Astrocyte of the cerebellum (primary cell): ENCODE results near the gene CSNK1D.

ENCODE experiments used
- DNase-seq: peaks from one replicate; pipeline ENCODE4 v3.0.0-alpha.2; 2011; ENCODE audit warnings: low read depth
- H3K4me3 ChIP-seq: 2 replicates; pipeline ENCODE4 v1.5.1; 2011; ENCODE audit warnings: mild to moderate bottlenecking, low read depth, low read length, moderate library complexity
- CTCF ChIP-seq: IDR thresholded peaks from 2 replicates; pipeline ENCODE4 v1.5.1; 2012; ENCODE audit warnings: low read length, low read depth, moderate library complexity, mild to moderate bottlenecking; ENCODE audit errors: missing control alignments
- in situ Hi-C: cut with HindIII; loops from 2 replicates; pipeline ENCODE4 v1.10.0; 2017; ENCODE audit warnings: low sequenced_read_pairs

The CSNK1D gene

GRCh38 chr17:82202981-82203380 is 70.5 kb downstream of the CSNK1D start:
- no peak for DNase-seq

GRCh38 chr17:82201498-82201910 is 72.0 kb downstream of the CSNK1D start:
- in situ Hi-C loops, result no loop called here
- H3K4me3 ChIP-seq, result no peak overlapping the region
- DNase-seq, result no peak
- no peak for TF ChIP-seq CTCF

More at GRCh38 chr17:82202981-82203380, 70.5 kb downstream of the CSNK1D start:
- TF ChIP-seq CTCF, result no peak
- in situ Hi-C loops, result no loop called here
- H3K4me3 ChIP-seq, result no peak overlapping the region

- H3K4me3 ChIP-seq, result no peak overlapping the region
- TF ChIP-seq CTCF, result no peak
- in situ Hi-C loops, result no loop called here
- no peak for DNase-seq
Measured at GRCh38 chr17:82200743-82201497, 72.6 kb downstream of the CSNK1D start.

- H3K4me3 ChIP-seq, result no peak overlapping the region
- TF ChIP-seq CTCF, result no peak
- in situ Hi-C loops, result no loop called here
- no peak for DNase-seq
Measured at GRCh38 chr17:82200135-82200534, 73.4 kb downstream of the CSNK1D start.

GRCh38 chr17:82199496-82199895 is 74.0 kb downstream of the CSNK1D start:
- no peak for TF ChIP-seq CTCF
- no peak for DNase-seq
- no peak overlapping the region for H3K4me3 ChIP-seq
- in situ Hi-C loops, result no loop called here

- TF ChIP-seq CTCF, result no peak
- DNase-seq, result no peak
- H3K4me3 ChIP-seq, result no peak overlapping the region
- in situ Hi-C loops, result no loop called here
Measured at GRCh38 chr17:82198092-82198491, 75.4 kb downstream of the CSNK1D start.
